ENCODE data around the gene CPLX1. TPM values are rescaled to one million over a fixed set of nuclear protein-coding genes. Genes with fewer than 3 reads are reported as not detected.
A peak's percentile ranks its signal among the peaks of the same experiment; 100 is the strongest.

CPLX1 gene
- total and polyA plus RNA-seq, 12 donors, result 1.5 to 10.8 (median 2.3) TPM

DNA sequence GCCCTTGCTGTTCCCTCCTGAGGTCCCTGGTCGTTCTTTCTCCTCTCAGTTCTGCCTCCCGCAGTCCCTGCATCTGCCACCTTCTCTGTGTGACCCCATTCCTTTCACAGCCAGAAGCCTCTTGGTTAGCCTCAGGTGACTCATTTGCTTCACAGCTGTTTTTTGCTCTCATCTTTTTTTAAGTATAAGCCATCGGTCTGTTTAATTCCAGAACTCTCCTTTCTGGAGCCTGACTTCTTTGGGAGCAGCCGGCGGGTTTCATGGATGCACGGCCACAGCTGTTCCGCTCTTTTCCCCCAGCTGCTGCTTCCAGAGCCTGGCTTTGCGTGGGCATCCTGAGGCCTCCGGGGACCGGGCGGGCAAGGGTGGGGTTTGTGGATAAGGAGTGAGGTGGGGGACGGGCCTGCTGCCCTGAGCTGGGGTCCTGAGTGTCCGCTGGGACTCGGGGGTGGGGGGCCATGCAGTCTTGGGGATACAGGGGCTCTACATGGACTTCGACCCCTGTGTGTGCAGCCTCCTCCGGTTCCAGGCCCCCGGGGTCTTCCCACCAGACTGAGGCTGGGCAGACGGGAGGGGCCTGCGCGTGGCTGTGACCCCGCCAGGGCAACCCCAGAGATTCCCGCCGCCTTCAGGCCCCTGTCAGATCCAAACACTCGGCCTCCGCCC, 73.6 kb downstream of the CPLX1 start:
- Histone ChIP-seq H3K4me1 (peaks cover 0 to 27% (median 12%) of the 10 kb centered on the region in 9 donors), H3K9me3 (no peaks in the 10 kb centered on the region), H3K27ac (no peak overlapping the region), H3K27me3 (no peaks in the 10 kb centered on the region), H3K4me3 (no peak overlapping the region), H3K36me3 (peaks cover 0 to 90% (median 16%) of the 10 kb centered on the region in 9 donors)
- WGBS, 2 donors, result 96% methylated on average over 22 to 25 of the region's 25 CpGs
- ATAC-seq (no peak), DNase-seq (peak in 1 of 2 donors; percentile 11)
- TF ChIP-seq, protein P1, sequence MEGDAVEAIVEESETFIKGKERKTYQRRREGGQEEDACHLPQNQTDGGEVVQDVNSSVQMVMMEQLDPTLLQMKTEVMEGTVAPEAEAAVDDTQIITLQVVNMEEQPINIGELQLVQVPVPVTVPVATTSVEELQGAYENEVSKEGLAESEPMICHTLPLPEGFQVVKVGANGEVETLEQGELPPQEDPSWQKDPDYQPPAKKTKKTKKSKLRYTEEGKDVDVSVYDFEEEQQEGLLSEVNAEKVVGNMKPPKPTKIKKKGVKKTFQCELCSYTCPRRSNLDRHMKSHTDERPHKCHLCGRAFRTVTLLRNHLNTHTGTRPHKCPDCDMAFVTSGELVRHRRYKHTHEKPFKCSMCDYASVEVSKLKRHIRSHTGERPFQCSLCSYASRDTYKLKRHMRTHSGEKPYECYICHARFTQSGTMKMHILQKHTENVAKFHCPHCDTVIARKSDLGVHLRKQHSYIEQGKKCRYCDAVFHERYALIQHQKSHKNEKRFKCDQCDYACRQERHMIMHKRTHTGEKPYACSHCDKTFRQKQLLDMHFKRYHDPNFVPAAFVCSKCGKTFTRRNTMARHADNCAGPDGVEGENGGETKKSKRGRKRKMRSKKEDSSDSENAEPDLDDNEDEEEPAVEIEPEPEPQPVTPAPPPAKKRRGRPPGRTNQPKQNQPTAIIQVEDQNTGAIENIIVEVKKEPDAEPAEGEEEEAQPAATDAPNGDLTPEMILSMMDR (IDR thresholded peaks at IDR 0.05), result no peak
- intact Hi-C loops (cut with DNase I), result no loop called here

DNA sequence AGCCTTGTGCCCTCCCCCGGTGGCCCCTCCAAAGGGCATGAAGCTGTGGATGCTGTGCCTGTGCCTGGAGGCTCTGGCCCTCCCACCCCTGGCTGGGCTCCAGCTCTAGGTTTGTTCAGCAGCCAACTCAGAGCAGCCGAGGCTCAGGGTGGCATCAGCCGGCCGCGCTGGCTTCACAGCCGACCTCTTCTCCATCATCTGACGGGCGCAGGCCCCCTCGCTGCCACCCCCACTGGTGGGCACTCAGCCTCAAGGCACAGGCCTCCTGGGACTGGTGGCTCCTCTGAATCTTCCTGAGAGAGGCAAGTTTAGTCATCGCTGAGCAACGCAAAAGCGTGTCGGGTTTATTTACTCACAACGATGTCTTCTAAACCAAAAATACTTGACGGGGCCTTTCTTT, 74.3 kb downstream of the CPLX1 start:
- intact Hi-C loops (cut with DNase I), result no loop called here
- DNase-seq (no peak), ATAC-seq (peak in 5 of 8 donors; percentile 36 to 48 (median 46))
- WGBS, 2 donors, result 75 to 80% methylated on average over 15 of the region's 15 CpGs
- Histone ChIP-seq H3K27ac (no peak overlapping the region), H3K9me3 (no peaks in the 10 kb centered on the region), H3K36me3 (peaks cover 0 to 83% (median 16%) of the 10 kb centered on the region in 9 donors), H3K4me3 (no peak overlapping the region), H3K4me1 (peaks cover 0 to 27% (median 12%) of the 10 kb centered on the region in 9 donors), H3K27me3 (no peaks in the 10 kb centered on the region)
- TF ChIP-seq, protein P1 (IDR thresholded peaks at IDR 0.05), result no peak

DNA sequence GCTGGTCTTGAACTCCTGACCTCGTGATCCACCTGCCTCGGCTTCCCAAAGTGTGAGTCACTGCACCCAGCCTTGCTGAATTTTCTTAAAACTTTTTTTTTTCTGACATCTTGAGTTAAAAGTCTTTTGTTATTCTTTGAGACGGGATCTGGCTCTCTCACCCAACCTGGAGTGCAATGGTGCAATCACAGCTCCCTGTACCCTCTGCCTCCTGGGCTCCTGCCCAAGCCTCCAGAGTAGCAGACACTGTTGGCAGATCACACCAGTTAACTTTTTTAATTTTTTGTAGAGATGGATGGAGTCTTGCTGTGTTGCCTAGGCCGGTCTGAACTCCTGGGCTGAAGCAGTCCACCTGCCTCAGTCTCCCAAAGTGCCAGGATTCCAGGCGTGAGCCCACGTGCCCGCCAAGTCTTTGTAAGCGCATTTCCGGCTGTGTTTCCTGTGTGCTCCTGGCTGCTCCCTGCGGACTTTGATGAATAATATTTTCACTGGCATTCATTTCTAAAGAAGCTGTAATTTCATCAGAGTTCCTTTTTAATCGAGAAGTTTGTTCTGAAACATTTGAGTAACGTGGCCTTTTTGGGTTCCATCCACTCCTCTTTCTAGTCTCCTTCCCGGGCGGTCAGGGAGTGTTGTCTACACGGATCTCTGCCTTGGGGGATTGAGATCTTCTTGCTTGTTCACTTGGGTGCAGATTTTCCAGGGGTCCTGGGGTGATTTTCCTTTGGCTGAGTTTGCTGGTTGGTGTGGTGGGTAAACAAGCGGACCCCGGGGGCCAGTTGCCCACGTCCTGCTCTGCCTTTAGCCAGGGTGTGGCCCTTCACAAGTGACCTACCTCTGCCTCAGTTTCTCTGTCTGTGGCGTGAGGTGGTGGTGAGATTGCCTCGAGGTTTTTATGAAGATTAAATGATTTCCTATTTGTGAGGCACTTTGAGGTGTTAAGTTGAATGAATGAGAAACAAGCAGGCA, 75.9 kb downstream of the CPLX1 start:
- intact Hi-C loops (cut with DNase I), result loop anchor here in 2 of 10 donors (10.0 kb wide), 2 partner anchors 145 to 205 kb away; no protein-coding TSS in a partner anchor
- Histone ChIP-seq H3K27me3 (no peaks in the 10 kb centered on the region), H3K4me1 (peaks cover 0 to 27% (median 12%) of the 10 kb centered on the region in 9 donors), H3K36me3 (peaks cover 0 to 72% (median 16%) of the 10 kb centered on the region in 9 donors), H3K4me3 (no peak overlapping the region), H3K9me3 (no peaks in the 10 kb centered on the region), H3K27ac (peak overlapping the region in 3 of 10 donors; percentile 23 to 61 (median 23))
- ATAC-seq (peak in 7 of 8 donors; percentile 50 to 73 (median 58)), DNase-seq (peak in 1 of 2 donors; percentile 23)
- TF ChIP-seq, protein P1 (IDR thresholded peaks at IDR 0.05), result no peak
- 74 to 80% methylated on average over 20 of the region's 20 CpGs for WGBS, 2 donors

DNA sequence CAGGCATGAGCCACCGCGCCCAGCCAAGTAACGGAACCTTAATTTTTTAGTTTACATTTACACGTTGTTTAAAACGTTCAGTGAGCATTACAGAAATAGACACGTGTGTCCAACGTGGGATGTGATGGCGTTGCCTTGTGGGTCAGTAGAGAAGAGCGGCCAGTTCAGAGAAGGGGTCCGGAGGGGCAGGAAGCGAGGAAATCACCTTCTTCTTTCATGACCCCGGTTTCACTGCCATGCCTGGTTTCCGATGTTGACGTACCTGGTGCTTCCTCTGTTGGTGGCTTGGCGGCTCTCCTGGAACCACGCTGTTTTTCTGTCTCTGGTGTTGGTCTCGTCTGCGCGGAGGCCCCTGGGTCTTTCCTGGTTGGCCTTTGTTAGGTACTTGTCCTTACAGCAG, 77.5 kb downstream of the CPLX1 start:
- Histone ChIP-seq H3K9me3 (no peaks in the 10 kb centered on the region), H3K4me3 (no peak overlapping the region), H3K27me3 (no peaks in the 10 kb centered on the region), H3K27ac (no peak overlapping the region), H3K4me1 (peaks cover 0 to 27% (median 12%) of the 10 kb centered on the region in 9 donors), H3K36me3 (peaks cover 0 to 69% (median 16%) of the 10 kb centered on the region in 9 donors)
- DNase-seq (peak in 1 of 2 donors; percentile 2), ATAC-seq (no peak)
- intact Hi-C loops (cut with DNase I), result loop anchor here in 2 of 10 donors (10.0 kb wide), 2 partner anchors 146 to 206 kb away; no protein-coding TSS in a partner anchor
- WGBS, 2 donors, result 95% methylated on average over 19 of the region's 19 CpGs
- TF ChIP-seq, protein P1 (IDR thresholded peaks at IDR 0.05), result no peak

All from heart right ventricle (tissue), 16 donors.